GM21447 (cell line): ENCODE results near the gene TMEM258.

ENCODE experiments used
- ATAC-seq: cut with Tn5 transposase; IDR thresholded peaks from one replicate; pipeline ENCODE4 v1.9.1; 2021; ENCODE audit not compliant: unreplicated experiment

The TMEM258 gene

GRCh38 chr11:61797263-61797944 is 5.0 kb upstream of the TMEM258 start:
- ATAC-seq: no peak

- no peak for ATAC-seq
These were observed 3.6 kb upstream of the TMEM258 start for GRCh38 chr11:61795876-61796526.

- no peak for ATAC-seq
These were observed 3.1 kb upstream of the TMEM258 start for GRCh38 chr11:61795459-61795858.

- ATAC-seq: no peak
These were observed 2.2 kb upstream of the TMEM258 start for GRCh38 chr11:61794579-61794978.

GRCh38 chr11:61793829-61794204 is 1.4 kb upstream of the TMEM258 start:
- no peak for ATAC-seq

- ATAC-seq: peak; percentile 17
These were observed 857 bp upstream of the TMEM258 start for GRCh38 chr11:61793083-61793828.

GRCh38 chr11:61791737-61792309 is 576 bp downstream of the TMEM258 start:
- no peak for ATAC-seq

- no peak for ATAC-seq
These were observed 4.4 kb downstream of the TMEM258 start for GRCh38 chr11:61787928-61788491.

GRCh38 chr11:61785837-61786402 is 6.5 kb downstream of the TMEM258 start:
- ATAC-seq: no peak

- no peak for ATAC-seq
These were observed 7.9 kb downstream of the TMEM258 start for GRCh38 chr11:61784506-61784805.

GRCh38 chr11:61783717-61784505 is 8.5 kb downstream of the TMEM258 start:
- ATAC-seq: no peak

GRCh38 chr11:61782841-61783240 is 9.6 kb downstream of the TMEM258 start:
- ATAC-seq: no peak

GRCh38 chr11:61782299-61782698 is 10.1 kb downstream of the TMEM258 start:
- no peak for ATAC-seq

GRCh38 chr11:61781585-61781984 is 10.8 kb downstream of the TMEM258 start:
- ATAC-seq: no peak

GRCh38 chr11:61780581-61781162 is 11.7 kb downstream of the TMEM258 start:
- no peak for ATAC-seq

GRCh38 chr11:61779666-61780525 is 12.5 kb downstream of the TMEM258 start:
- no peak for ATAC-seq

- no peak for ATAC-seq
These were observed 13.3 kb downstream of the TMEM258 start for GRCh38 chr11:61778920-61779650.

- no peak for ATAC-seq
These were observed 14.0 kb downstream of the TMEM258 start for GRCh38 chr11:61778357-61778886.
